NCI-H524 treated with DMSO at 0.1 percent for 48 hours (cell line): ENCODE measurements around the gene MB21D2.
"Not testable (repeated sequence)": the region's sequence is repeated elsewhere in the genome, so short reads cannot be mapped to it uniquely, and the experiment has no call there.

Experiments
- DNase-seq: peaks from one replicate; lab custom pipeline; 2025; lab: John Stamatoyannopoulos, UW

MB21D2 gene

DNA sequence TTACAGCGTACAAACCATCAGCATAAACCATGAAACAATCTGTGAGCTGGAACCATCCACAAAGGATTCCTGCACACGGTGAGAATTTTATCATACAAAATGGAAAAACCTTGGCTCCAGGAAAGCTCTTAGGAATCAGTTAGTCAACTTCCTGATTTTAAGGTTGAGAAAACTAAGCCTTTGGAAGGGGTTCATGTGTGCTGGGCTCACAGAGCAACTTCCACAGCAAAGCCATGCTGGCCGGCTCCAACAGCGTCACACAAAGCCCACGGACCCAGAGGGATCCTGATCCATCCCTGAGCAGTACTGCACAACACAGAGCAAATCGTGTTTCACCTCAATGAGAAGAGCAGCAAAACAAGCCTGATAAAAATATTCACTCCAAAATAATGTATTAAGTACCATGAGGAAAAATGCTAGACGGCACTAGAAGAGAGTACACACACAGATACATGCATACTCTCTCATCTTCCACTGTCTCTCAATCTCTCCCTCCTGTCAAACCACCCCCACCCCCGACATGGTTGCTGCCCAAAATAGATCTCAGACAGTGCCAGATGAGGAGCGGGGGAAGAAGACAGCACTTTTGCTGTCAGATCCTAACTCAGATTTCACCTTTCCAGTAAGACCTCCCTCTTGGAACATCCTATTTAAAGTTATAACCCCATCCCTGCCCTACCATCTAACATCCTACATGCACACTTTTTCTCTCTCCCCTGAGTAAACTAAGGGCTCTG lies 58.6 kb downstream of the MB21D2 start:
- no peak for DNase-seq

DNA sequence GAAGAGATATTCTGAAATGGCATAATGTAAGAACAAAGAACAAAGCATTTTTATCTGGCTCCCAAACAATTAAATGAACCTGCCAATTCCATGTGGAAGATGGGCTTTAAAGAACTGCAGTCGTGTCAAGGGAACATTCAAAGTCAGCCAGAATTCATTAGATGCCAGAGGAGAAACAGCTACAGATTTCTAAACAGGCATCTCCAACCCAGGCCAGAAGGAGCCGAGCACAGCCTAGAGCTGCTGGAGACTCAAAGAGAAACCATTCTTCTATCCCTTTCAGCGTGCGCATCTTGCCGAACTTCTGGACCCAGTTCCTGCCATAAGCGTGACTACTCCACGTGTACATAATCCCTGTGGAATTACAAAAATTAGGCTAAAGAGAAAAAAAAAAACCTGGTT lies 60.4 kb downstream of the MB21D2 start:
- no peak for DNase-seq

DNA sequence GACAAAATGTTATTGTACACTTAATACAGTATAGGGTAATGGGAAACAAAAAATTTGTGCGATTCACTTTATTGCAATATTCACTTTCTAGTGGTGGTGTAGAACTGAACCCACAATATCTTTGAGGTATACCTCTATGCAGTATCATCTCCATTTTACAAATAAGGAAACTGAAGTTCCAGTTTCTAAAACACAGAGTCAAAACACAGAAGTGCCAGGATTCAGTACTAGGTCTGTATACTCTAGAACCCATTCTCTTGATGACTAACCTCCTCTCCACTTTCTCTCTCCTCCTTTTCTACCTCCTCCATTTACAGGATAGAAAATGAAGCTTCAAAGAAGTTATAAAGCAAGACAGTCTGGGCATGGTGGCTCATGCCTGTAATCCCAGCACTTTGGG lies 62.2 kb downstream of the MB21D2 start:
- DNase-seq, result no peak

DNA sequence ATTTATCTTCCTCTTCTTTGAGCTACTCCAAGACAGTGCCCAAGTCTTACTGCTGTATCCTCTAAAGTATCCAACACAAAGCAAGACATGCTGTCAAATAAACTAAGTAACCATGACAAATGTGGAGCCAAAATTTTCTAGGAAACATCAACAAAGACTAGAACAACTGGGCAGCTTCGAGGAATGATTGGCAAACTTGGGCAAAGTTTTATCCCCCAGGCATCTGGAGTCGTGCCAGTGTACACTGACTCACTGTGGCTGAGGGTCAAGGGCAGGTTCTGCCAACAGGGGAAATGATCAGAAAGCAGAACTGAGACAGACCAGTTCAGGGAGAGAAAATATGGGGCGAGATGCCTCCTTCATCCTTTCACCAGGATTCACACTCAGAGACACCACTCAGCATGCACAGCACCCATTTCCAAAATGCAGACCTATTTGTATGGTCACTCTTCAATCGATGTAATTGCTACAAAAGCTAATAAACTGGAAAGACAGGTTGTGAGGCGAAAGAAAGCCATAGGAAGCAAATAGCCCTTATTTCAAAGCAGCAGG lies 65.8 kb downstream of the MB21D2 start:
- DNase-seq, result no peak

DNA sequence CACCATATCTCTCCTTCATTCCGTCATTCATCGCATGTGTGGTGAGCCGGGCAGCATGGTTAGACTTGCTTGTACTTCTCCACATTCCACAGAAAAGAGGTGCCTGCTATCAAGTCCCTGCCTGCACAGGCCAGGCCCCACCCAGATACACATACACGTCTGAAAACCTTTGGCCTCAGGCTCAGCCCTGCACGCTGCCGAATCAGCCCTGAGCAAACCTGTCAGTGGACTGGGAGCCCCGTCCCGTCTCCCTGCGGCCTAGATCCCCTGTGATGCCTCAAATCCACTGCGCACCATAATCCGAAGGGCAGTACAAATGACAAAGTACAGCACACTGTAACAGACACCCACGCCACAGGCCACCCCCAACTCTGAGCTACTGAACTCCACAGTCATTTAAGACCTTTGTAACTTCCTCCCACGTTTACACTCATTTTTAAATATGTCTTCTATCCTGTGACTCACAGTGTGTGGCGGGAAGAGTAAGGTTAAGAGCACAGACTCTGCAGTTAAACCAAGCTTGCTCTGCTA lies 67.1 kb downstream of the MB21D2 start:
- no peak for DNase-seq

DNA sequence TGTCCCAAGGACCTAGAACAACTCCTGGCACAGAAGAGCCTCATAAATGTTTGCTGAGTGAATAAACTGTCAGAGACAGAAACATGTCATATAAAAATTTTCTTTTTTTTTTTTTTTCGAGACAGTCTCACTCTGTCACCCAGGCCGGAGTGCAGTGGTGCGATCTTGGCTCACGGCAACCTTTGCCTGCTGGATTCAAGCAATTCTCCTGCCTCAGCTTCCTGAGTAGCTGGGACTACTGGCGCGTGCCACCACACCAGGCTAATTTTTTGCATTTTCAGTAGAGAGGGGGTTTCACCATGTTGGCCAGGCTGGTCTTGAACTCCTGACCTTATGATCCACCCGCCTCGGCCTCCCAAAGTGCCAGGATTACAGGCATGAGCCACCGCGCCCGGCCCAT lies 67.8 kb downstream of the MB21D2 start:
- DNase-seq, result not testable (repeated sequence)

DNA sequence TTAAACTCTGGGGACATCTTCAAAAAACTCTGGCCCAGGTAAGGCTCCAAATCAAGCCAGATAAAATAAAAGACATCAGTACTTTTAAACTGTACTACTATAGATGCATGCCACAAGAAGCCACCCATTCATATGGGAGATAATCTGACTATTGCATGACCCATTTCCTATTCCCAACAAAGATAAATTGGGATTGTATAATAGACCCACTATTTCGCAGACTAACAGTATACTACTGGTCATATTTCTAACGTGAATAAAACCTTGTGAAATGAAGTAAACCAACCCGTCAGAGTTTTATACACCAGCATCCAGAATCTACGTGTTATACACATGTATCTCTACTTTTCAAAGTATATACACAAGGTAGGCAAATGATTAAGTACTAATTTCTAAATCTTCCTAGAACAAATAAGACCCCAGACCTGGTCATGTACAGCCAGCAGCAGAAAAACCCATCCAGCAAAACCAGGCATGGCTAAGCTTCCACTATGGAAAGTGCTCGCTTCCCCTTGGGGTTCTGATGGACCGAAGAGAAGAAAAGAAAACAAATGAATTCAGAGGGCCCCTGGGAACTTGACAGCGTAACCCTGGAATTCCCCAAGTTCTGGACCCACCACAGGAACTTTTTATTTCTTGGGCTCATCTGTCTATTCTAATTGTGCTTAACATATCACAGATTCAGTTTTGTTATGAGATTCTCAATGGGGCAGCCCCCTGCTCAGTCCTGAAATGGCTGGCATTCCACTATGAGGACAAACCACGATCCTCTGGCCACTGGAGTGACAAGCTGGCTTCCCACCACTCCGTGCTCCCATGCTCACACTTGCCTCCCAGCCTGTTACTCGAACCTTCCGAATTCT lies 69.1 kb downstream of the MB21D2 start:
- DNase-seq, result no peak

DNA sequence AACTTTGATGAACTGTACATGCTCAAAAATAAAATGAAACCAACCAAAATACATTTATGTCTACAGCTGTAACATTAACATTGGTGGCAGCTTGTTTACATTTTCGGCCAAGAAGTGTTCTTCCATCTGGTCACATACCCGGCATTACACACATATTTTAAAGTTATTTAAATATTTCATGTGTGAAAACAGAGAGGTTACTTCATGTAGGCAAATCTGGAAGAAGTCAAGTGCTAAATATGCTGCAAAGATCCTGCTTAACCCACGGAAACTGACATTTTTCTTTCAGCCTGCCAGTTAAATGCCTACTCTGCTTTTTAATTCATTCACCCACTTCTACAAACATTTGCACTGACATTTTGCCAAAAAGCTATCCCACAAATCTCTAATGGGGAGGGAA lies 69.7 kb downstream of the MB21D2 start:
- DNase-seq, result no peak

DNA sequence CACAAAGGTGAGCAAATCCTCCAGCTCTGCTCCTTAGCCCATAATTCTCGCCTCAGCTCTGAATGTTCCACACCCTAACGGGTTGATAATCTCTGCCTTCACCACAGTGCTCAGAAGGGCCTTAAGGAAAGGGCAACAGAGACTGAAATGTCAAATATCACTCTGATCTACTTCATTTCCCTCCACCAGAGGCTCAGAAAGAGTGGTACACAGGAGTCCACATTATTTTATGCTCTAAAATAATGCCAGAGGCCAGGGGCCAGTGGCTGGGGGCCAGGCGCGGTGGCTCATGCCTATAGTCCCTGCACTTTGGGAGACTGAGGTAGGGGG lies 72.2 kb downstream of the MB21D2 start:
- DNase-seq, result no peak

DNA sequence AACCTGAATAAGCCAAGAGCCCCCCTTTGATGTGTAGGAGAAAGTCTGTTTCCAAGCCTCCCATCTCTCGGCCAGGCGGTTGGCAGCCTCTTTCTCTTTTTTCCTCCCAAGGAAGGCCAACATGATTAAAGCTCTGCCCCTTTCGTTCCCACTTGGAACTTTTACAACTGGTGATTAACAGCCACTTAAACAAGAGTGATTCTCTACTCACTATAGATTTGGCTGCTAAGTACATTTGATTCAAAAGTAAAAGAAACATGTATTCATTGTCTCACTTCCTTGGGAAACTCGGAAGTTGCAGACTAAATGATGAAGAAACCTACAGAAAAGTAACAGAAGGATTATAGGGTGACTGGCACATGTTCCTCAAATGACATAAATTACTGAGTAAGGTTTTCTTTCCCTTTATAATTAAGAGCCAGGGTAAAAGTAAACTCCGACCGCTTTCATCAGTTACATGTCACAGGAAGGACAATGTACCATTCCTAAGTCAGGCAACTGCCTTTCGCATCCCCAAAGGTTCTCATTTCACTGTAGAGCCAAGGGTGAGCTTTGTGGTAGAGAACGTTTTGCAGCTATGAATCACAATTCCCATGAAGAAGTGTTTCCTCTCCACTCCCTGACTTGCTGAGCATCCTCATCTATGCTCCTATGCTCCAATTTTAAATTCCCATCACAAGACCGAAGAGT lies 72.7 kb downstream of the MB21D2 start:
- DNase-seq, result peak; percentile 71

DNA sequence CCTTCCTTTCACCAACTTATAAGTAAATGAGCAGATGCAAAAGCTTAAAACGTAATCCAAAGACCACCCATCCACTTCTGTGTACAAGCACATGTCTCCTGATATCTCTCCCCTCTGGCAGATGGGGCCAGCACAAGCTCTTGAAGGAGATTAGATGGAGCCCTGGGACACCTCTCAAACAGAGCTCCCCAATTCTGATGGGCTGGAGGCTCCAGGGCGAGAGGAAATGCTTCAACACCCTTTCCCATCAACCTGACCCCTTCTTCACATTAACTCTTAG lies 73.2 kb downstream of the MB21D2 start:
- DNase-seq, result peak; percentile 97

DNA sequence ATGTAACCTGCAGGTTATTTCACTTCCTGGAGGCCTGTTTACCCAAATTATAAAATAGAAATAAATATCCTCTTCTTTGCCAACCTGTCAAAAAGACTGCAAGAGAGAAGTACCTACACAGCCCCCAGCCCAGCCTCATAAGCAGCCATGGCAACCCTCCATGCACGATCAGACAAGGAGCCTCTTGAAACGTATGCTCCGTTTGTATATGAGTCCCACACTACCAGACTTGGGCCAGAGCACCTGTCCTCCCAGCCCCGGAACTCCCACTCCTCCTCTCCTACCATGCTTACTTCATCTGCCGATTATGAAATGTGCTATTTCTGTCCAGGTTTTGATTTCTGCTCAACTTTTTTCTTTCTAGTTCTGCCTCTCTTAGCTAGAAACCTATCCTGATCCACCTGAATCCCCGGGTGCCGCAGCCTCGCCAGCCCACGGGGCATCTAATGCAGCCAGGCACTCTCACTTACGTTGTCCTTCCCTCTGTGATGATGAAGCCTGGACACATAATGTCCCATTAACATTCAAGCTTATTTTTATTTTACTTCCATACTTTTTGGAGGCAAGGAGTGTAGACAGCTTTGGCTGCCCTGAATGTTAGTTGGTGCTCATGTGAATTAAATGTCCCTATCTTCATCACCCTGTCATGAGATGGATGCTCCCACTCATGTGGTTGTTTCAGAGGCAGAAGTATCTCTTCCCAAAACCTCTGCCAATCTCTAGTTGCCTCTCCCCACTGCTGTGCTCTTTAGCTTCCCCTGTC lies 73.8 kb downstream of the MB21D2 start:
- peak; percentile 19 for DNase-seq

DNA sequence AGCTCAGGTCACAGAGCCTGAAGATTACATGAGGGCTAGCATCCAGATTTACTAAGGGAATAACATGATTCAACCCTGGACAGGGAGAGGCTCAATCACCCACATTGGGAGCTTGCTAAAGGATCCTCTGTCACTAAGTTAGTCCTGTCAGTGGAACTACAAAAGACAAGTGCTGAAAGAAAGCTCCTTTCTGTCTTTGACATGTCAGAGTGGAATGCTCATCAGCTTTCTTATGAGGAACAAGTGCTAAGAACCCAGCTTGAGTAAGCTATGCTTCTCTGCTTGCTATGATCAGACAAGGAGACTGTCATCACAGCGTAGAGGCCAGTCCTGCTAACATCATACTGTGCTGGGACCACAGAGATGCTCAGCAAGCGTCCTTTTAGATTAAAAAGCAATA lies 74.5 kb downstream of the MB21D2 start:
- DNase-seq, result no peak

DNA sequence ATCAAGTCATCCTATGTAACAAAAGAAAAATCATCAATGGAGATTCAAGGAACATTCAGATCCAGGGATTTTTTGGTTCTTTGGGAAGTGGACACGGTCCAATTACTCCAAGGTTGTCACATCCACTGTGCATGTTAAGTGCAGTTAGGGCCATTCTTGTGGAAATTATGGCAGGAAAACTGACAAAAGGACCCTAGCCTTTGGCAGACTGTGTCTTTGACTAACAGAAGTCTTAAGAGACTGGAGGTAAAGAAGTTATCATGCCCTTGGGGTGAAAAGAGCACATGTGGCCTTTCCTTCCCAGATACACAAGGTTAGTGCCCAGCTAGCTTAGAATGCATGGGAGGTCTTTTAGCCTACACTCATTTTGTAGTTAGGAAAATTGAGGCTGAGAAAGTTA lies 74.9 kb downstream of the MB21D2 start:
- no peak for DNase-seq

DNA sequence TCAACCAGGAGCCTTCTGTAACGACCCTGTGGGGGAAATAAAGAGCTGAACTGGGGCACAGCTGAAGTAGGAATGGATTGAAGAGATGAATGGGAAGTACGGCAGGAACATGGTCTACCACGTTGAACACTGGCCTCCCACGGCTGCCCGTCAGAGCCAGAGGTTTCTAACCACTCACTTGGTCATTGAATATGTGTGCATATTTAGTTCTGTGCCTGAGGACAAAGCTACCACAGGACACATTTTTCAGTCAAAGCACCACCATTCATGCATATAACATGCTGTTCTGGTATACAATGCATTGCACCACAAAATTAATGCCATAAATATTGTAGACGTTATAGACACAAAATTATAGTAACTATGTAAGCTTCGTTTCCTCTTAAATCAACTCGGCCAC lies 75.5 kb downstream of the MB21D2 start:
- DNase-seq, result no peak

DNA sequence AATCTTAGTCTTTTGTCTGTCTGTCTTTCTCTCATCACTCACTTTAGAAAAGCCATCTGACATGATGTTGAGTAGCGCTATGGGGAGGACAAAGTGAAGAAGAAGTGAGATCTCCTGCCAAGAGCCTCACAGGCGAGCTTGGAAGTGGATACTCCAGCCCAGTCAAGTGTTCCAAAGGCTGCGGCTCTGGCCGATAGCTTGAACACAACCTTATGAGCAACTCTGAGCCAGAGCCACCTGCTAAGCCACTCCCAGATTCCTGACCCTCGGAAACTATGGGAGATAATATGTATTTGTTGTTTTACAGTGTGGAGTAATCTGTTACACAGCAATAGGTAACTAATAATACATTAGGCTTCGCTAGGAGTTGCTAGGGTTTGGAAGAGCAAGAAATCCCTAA lies 76.2 kb downstream of the MB21D2 start:
- DNase-seq, result no peak

DNA sequence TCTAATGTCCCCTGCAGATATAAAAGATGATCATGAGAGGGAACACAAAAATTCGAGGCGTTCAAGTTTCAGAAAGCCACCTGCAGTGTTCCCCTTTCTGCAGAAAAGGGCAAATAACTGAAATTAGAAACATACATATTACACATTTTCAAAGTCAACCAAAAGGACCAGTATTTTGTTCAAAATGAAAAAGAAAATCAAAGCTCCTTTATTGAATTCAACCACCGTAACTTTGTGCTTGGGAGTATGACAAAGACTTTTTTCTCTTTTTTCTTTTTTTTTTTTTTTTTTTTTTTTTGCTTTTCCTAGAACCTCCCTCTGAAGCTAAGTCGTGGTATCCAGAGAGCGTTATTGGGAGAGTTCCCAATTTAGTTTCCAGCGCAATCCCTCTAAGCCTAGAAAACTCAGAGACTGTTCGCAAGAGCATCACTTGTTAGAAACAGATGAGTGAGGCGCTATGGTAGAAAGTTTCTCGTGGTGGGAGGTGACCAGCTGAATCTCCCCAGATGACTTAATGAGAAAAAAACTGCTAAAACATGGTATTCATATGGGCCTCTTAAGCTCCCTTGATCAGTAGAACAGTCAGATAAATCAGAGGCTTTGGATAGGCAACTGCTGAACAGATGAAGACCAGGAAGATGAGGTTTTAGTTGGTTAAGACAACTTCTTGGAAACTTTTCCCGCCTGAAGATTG lies 77.4 kb downstream of the MB21D2 start:
- no peak for DNase-seq

DNA sequence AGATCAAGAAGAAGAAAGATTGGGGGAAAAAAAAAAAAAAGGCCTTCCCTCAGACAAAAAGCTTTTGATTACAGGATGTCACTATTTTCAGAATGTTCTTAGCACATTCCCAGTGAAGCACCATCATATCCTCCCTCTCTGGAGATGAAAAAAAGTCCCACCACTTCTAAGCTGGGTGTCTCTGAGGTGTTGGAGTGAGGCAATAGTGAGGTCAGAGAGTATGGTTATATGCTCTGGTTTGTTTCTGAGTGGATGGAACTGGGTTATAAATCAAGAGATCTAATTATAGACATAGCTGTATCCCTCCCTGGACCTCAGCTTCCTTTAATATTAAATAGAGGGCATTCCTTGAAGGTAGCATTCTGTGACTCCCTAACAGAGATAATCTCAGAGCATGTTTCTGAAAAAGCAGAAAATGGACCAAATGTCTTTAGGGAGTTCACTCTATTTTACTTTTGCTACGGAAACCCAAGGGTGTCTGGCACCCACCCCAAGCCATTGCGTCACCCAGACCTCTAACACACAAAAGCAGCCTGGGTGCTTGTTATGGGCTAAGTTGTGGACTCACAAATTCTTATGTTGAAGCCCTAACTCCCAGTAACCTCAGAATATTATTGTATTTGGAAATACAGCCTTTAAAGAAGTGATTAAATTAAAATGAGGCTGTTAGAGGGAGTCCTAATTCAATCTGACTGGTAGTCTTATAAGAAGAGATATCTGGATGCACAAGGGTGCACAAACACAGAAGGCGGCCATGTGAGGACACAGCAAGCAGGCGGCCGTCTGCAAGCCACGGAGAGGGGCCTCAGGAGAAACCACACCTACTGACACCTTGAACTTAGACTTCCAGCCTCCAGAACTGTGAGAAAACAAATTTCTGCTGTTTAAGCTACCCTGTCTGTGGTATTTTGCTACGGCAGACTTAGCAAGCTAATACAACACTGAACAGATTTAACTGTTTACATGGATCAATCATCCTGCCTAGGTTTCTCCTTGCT lies 81.5 kb downstream of the MB21D2 start:
- no peak for DNase-seq

DNA sequence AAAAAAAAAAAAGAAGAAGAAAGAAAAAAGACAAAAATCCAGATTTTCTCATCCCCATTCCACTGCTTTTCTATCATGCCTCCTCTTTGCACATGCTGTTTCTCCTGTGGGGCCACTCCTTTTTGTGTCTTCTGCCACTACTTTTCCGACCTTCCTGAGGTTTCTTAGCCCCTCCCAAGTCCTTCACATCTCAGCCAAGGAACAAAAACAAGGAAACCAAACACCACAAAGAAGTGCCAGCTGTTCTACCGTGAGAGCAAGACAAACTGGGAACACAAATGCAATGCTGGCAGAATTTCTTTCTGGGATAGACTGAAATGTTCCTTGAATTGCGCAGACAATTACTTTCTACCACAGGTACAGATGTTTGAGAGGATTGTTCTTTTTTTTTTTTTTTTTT lies 83.2 kb downstream of the MB21D2 start:
- peak; percentile 35 for DNase-seq
